HepG2 (cell line): ENCODE data around the gene GNG3. TPM values are rescaled to one million over a fixed set of nuclear protein-coding genes. Genes with fewer than 3 reads are reported as not detected.

Source experiments
- CREB1 ChIP-seq, 2 experiments: fragments of 450-650 bp in 1 of 2; IDR thresholded peaks; 2 replicates each; pipeline ENCODE4 v1.6.1; 2016 to 2017; ENCODE audit warnings: control low read depth in 1 of 2, mild to moderate bottlenecking in 1 of 2, missing compliant biosample characterization in 1 of 2, missing genetic modification characterization in 1 of 2
- EHMT2 ChIP-seq: fragments of 200-600 bp; sonication (generic); IDR thresholded peaks from 2 replicates; pipeline ENCODE4 v1.7.0; 2017; ENCODE audit warnings: antibody characterized with exemption, low read depth, low read length, borderline replicate concordance
- HOXA9 ChIP-seq: sonication (generic); formaldehyde crosslinking; IDR thresholded peaks from 2 replicates; pipeline ENCODE4 v1.8.1; 2022; ENCODE audit warnings: missing genetic modification reagents, mild to moderate bottlenecking, moderate library complexity, borderline replicate concordance
- JDP2 ChIP-seq: sonication (generic); formaldehyde crosslinking; IDR thresholded peaks from 2 replicates; pipeline ENCODE4 v1.8.1; 2022; ENCODE audit warnings: missing genetic modification reagents, borderline replicate concordance
- ONECUT2 ChIP-seq: sonication (generic); formaldehyde crosslinking; IDR thresholded peaks from 2 replicates; pipeline ENCODE4 v1.4.0; 2020; ENCODE audit warnings: missing genetic modification reagents
- PHF5A ChIP-seq: IDR thresholded peaks from one replicate; pipeline ENCODE4 v1.6.1; 2018; ENCODE audit warnings: low read depth, missing genetic modification reagents; ENCODE audit not compliant: unreplicated experiment
- REXO4 ChIP-seq: sonication (generic); formaldehyde crosslinking; IDR thresholded peaks from 2 replicates; pipeline ENCODE4 v1.8.0; 2022; ENCODE audit warnings: missing genetic modification reagents, mild to moderate bottlenecking, borderline replicate concordance
- TERF1 ChIP-seq: sonication (generic); formaldehyde crosslinking; IDR thresholded peaks from 2 replicates; pipeline ENCODE4 v1.8.0; 2022; ENCODE audit warnings: mild to moderate bottlenecking, missing genetic modification reagents, moderate library complexity
- ZBTB26 ChIP-seq: IDR thresholded peaks from 2 replicates; pipeline ENCODE4 v1.6.1; 2016; ENCODE audit warnings: missing compliant biosample characterization, missing genetic modification reagents, borderline replicate concordance
- ZBTB42 ChIP-seq: sonication (generic); formaldehyde crosslinking; IDR thresholded peaks from 2 replicates; pipeline ENCODE4 v1.5.0; 2020; ENCODE audit warnings: mild to moderate bottlenecking, missing genetic modification reagents
- ZNF460 ChIP-seq: sonication (generic); formaldehyde crosslinking; IDR thresholded peaks from 2 replicates; pipeline ENCODE4 v1.5.1; 2020; ENCODE audit warnings: missing genetic modification reagents, mild to moderate bottlenecking, borderline replicate concordance
- polyA plus RNA-seq, 8 experiments: library from polyadenylated mRNA; depleted of rRNA in 3 of 8; stranded (reverse) in 7 of 8; unstranded in 1 of 8; fragments of >200 nt; fragmentation: Illumina TruSeq in 4 of 8; extraction: Trizol in 4 of 8; gene quantifications; 2 replicates each; pipeline versions ENCODE4 v1.2.1 to v1.2.3, GENCODE V29; 2011 to 2016; ENCODE audit warnings: low read depth in 4 of 8, missing spikeins in 1 of 8, mixed read lengths in 1 of 8; ENCODE audit not compliant: insufficient read depth in 1 of 8
- total RNA-seq, 5 experiments: library from RNA; depleted of rRNA; stranded (reverse); fragments of >200 nt; fragmentation: Illumina TruSeq; extraction: Trizol; gene quantifications; 2 replicates each; pipeline ENCODE4 v1.2.3, GENCODE V29; 2016; ENCODE audit warnings: low read depth in 1 of 5
- TF ChIP-seq, protein P1 (sequence below): sonication (generic); formaldehyde crosslinking; IDR thresholded peaks from 2 replicates; pipeline ENCODE4 v1.4.0; 2020; ENCODE audit warnings: missing genetic modification reagents
- TF ChIP-seq, protein P2 (sequence below): sonication (generic); formaldehyde crosslinking; IDR thresholded peaks from 2 replicates; pipeline ENCODE4 v1.4.0; 2020; ENCODE audit warnings: mild to moderate bottlenecking, missing genetic modification reagents
- TF ChIP-seq, protein P3 (sequence below): sonication (generic); formaldehyde crosslinking; IDR thresholded peaks from 2 replicates; pipeline ENCODE4 v1.4.0; 2020; ENCODE audit warnings: missing genetic modification reagents, borderline replicate concordance

Gene GNG3
- total and polyA plus RNA-seq, 2 of the 13 experiments (the other 11 are each of a cell fraction or from before 2014, with no cell fraction given) = not detected

GRCh38 chr11:62727165-62727871 lies 19.8 kb downstream of the GNG3 start, which contains the start of gene HNRNPUL2 (continued):
- TF ChIP-seq, protein P1, sequence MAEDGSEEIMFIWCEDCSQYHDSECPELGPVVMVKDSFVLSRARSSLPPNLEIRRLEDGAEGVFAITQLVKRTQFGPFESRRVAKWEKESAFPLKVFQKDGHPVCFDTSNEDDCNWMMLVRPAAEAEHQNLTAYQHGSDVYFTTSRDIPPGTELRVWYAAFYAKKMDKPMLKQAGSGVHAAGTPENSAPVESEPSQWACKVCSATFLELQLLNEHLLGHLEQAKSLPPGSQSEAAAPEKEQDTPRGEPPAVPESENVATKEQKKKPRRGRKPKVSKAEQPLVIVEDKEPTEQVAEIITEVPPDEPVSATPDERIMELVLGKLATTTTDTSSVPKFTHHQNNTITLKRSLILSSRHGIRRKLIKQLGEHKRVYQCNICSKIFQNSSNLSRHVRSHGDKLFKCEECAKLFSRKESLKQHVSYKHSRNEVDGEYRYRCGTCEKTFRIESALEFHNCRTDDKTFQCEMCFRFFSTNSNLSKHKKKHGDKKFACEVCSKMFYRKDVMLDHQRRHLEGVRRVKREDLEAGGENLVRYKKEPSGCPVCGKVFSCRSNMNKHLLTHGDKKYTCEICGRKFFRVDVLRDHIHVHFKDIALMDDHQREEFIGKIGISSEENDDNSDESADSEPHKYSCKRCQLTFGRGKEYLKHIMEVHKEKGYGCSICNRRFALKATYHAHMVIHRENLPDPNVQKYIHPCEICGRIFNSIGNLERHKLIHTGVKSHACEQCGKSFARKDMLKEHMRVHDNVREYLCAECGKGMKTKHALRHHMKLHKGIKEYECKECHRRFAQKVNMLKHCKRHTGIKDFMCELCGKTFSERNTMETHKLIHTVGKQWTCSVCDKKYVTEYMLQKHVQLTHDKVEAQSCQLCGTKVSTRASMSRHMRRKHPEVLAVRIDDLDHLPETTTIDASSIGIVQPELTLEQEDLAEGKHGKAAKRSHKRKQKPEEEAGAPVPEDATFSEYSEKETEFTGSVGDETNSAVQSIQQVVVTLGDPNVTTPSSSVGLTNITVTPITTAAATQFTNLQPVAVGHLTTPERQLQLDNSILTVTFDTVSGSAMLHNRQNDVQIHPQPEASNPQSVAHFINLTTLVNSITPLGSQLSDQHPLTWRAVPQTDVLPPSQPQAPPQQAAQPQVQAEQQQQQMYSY (CRISPR knock-in tag) = peak; percentile 71; the same call in 1 of the 2 replicates
- TF ChIP-seq ZBTB26 (CRISPR knock-in tag) = peak; percentile 80
- no peak; the same call in 1 of the 2 replicates for TF ChIP-seq REXO4 (CRISPR knock-in tag)
- peak; percentile 91 for TF ChIP-seq TERF1 (CRISPR knock-in tag)
- TF ChIP-seq PHF5A (CRISPR knock-in tag) = no peak
- TF ChIP-seq, protein P2, sequence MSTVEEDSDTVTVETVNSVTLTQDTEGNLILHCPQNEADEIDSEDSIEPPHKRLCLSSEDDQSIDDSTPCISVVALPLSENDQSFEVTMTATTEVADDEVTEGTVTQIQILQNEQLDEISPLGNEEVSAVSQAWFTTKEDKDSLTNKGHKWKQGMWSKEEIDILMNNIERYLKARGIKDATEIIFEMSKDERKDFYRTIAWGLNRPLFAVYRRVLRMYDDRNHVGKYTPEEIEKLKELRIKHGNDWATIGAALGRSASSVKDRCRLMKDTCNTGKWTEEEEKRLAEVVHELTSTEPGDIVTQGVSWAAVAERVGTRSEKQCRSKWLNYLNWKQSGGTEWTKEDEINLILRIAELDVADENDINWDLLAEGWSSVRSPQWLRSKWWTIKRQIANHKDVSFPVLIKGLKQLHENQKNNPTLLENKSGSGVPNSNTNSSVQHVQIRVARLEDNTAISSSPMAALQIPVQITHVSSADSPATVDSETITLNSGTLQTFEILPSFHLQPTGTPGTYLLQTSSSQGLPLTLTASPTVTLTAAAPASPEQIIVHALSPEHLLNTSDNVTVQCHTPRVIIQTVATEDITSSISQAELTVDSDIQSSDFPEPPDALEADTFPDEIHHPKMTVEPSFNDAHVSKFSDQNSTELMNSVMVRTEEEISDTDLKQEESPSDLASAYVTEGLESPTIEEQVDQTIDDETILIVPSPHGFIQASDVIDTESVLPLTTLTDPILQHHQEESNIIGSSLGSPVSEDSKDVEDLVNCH = no peak
- TF ChIP-seq ZBTB42 = no peak; the same call in 1 of the 2 replicates
- TF ChIP-seq ONECUT2 (CRISPR knock-in tag) = no peak
- no peak for TF ChIP-seq EHMT2
- TF ChIP-seq HOXA9 (CRISPR knock-in tag) = no peak
- no peak for TF ChIP-seq ZNF460 (CRISPR knock-in tag)
- no peak for TF ChIP-seq JDP2 (CRISPR knock-in tag)
- TF ChIP-seq, protein P3, sequence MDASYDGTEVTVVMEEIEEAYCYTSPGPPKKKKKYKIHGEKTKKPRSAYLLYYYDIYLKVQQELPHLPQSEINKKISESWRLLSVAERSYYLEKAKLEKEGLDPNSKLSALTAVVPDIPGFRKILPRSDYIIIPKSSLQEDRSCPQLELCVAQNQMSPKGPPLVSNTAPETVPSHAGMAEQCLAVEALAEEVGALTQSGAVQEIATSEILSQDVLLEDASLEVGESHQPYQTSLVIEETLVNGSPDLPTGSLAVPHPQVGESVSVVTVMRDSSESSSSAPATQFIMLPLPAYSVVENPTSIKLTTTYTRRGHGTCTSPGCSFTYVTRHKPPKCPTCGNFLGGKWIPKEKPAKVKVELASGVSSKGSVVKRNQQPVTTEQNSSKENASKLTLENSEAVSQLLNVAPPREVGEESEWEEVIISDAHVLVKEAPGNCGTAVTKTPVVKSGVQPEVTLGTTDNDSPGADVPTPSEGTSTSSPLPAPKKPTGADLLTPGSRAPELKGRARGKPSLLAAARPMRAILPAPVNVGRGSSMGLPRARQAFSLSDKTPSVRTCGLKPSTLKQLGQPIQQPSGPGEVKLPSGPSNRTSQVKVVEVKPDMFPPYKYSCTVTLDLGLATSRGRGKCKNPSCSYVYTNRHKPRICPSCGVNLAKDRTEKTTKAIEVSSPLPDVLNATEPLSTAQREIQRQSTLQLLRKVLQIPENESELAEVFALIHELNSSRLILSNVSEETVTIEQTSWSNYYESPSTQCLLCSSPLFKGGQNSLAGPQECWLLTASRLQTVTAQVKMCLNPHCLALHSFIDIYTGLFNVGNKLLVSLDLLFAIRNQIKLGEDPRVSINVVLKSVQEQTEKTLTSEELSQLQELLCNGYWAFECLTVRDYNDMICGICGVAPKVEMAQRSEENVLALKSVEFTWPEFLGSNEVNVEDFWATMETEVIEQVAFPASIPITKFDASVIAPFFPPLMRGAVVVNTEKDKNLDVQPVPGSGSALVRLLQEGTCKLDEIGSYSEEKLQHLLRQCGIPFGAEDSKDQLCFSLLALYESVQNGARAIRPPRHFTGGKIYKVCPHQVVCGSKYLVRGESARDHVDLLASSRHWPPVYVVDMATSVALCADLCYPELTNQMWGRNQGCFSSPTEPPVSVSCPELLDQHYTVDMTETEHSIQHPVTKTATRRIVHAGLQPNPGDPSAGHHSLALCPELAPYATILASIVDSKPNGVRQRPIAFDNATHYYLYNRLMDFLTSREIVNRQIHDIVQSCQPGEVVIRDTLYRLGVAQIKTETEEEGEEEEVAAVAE = no peak
- no peak for TF ChIP-seq CREB1 (IDR thresholded peaks at IDR 0.05)
- no peak; the same call in 1 of the 2 replicates for TF ChIP-seq CREB1 (CRISPR knock-in tag; IDR thresholded peaks at IDR 0.05)
